K562 (cell line): ENCODE data around the gene TRPM6. TPM values are rescaled to one million over a fixed set of nuclear protein-coding genes. Genes with fewer than 3 reads are reported as not detected.

ENCODE experiments used
- ATAC-seq: fragments of 200-7000 bp; cut with Tn5 transposase; 3 replicates; pipeline ENCODE4 v1.9.1; 2020; ENCODE audit warnings: moderate library complexity
- BruUV-seq: library from RNA; stranded (reverse); fragments of 400-500 nt; replicated peaks from 2 replicates; lab custom pipeline; 2021; lab: Mats Ljungman, UMichigan
- CTCF ChIA-PET: fragments of 300-600 bp; formaldehyde crosslinking; extraction: SDS; loops from one replicate; lab custom pipeline; 2021; ENCODE audit warnings: low intra/inter-chr PET ratio; lab: Yijun Ruan, JAX
- POLR2A ChIA-PET: fragments of 300-600, 350-650 bp; sonication (Branson Sonifier 250); formaldehyde crosslinking; extraction: SDS; loops from one replicate; lab custom pipeline; 2021; ENCODE audit warnings: antibody characterized with exemption, inconsistent platforms; lab: Yijun Ruan, JAX
- DNase-seq, 4 experiments: peaks; one replicate each; pipeline versions ENCODE4 v3.0.0 to v3.0.0-alpha.2; 2011 to 2018; ENCODE audit warnings: low spot score in 3 of 4, mixed read lengths in 3 of 4; ENCODE audit errors: extremely low read depth in 1 of 4
- FAIRE-seq: peaks from 2 replicates; lab custom pipeline; 2011; peaks lifted over from hg19 to GRCh38; lab: Jason Lieb, UNC
- H2AFZ ChIP-seq: 2 replicates; pipeline ENCODE4 v1.6.0; 2011; ENCODE audit warnings: low read depth, low read length, control low read depth, inconsistent platforms
- H3K27ac ChIP-seq: fragments of 200-600 bp; 3 replicates; pipeline ENCODE4 v1.8.0; 2011; ENCODE audit warnings: low read depth, mild to moderate bottlenecking, control low read depth, inconsistent platforms, low read length, moderate library complexity, mixed read lengths; ENCODE audit errors: extremely low read depth
- H3K27me3 ChIP-seq, 2 experiments: fragments of 300-600 bp in 1 of 2; 2 replicates in 1 of 2; 3 replicates in 1 of 2; pipeline versions ENCODE4 v1.6.0 to v1.8.0; 2011; ENCODE audit warnings: inconsistent platforms in 2 of 2, low read length in 2 of 2, mild to moderate bottlenecking in 1 of 2, mixed read lengths in 1 of 2, moderate library complexity in 1 of 2; ENCODE audit not compliant: control insufficient read depth in 2 of 2, insufficient read depth in 2 of 2
- H3K36me3 ChIP-seq: fragments of 300-600 bp; 3 replicates; pipeline ENCODE4 v1.8.0; 2011; ENCODE audit warnings: mild to moderate bottlenecking, low read length, inconsistent platforms; ENCODE audit not compliant: control insufficient read depth, insufficient read depth
- H3K4me1 ChIP-seq, 2 experiments: fragments of 200-600 bp in 1 of 2; replicated peaks in 1 of 2; 2 replicates in 1 of 2; 3 replicates in 1 of 2; pipeline versions ENCODE4 v1.5.1 to v1.8.0; 2011; ENCODE audit warnings: inconsistent platforms in 2 of 2, low read length in 2 of 2, mild to moderate bottlenecking in 1 of 2, mixed read lengths in 1 of 2, moderate library complexity in 1 of 2; ENCODE audit not compliant: control insufficient read depth in 2 of 2, insufficient read depth in 2 of 2
- H3K4me2 ChIP-seq: 2 replicates; pipeline ENCODE4 v1.6.1; 2011; ENCODE audit warnings: low read length, control low read depth, inconsistent platforms, mixed read lengths; ENCODE audit not compliant: insufficient read depth
- H3K4me3 ChIP-seq: fragments of 200-600 bp; sonication (generic), shearing (Covaris generic); 2 replicates; pipeline ENCODE4 v1.5.1; 2016; ENCODE audit warnings: control low read depth, inconsistent platforms
- H3K79me2 ChIP-seq: fragments of 200-600 bp; 3 replicates; pipeline ENCODE4 v1.8.0; 2011; ENCODE audit warnings: low read length, inconsistent platforms; ENCODE audit not compliant: control insufficient read depth, insufficient read depth
- H3K9ac ChIP-seq, 2 experiments: 2 replicates each; pipeline versions ENCODE4 v1.6.0 to v1.6.1; 2011; ENCODE audit warnings: low read depth in 2 of 2, low read length in 2 of 2, control low read depth in 1 of 2, inconsistent platforms in 1 of 2, mild to moderate bottlenecking in 1 of 2, mixed read lengths in 1 of 2; ENCODE audit not compliant: insufficient read depth in 1 of 2
- H3K9me1 ChIP-seq: one replicate; pipeline ENCODE4 v1.6.0; 2011; ENCODE audit warnings: inconsistent platforms, mild to moderate bottlenecking, low read length, moderate library complexity; ENCODE audit not compliant: control insufficient read depth, insufficient read depth
- H3K9me3 ChIP-seq: replicated peaks from 2 replicates; pipeline ENCODE4 v1.5.1; 2011; ENCODE audit warnings: low read depth, low read length, inconsistent platforms; ENCODE audit not compliant: control insufficient read depth, insufficient read depth
- H4K20me1 ChIP-seq: replicated peaks from 2 replicates; pipeline ENCODE4 v1.6.1; 2011; ENCODE audit warnings: low read length, inconsistent platforms, mixed read lengths; ENCODE audit not compliant: control insufficient read depth, insufficient read depth
- FOXA3 ChIP-seq, 2 experiments: fragments of 450-650 bp in 1 of 2; sonication (generic) in 1 of 2; formaldehyde crosslinking; IDR thresholded peaks in 1 of 2; conservative IDR thresholded peaks in 1 of 2; 2 replicates each; pipeline versions ENCODE4 v1.4.0 to v1.8.0; 2020 to 2022; ENCODE audit warnings: mild to moderate bottlenecking in 2 of 2, missing genetic modification reagents in 1 of 2
- PRMT5 ChIP-seq: sonication (generic); formaldehyde crosslinking; IDR thresholded peaks from 2 replicates; pipeline ENCODE4 v1.5.0; 2020; ENCODE audit warnings: missing genetic modification reagents
- RBM25 ChIP-seq: fragments of 200-400 bp; formaldehyde crosslinking; IDR thresholded peaks from 2 replicates; pipeline ENCODE4 v1.6.1; 2018; ENCODE audit warnings: low read length, low read depth, moderate library complexity; ENCODE audit not compliant: severe bottlenecking
- SAP30 ChIP-seq: fragments of 200-600 bp; sonication (generic); IDR thresholded peaks from 2 replicates; pipeline ENCODE4 v1.6.1; 2012; ENCODE audit warnings: borderline replicate concordance, low read depth, mild to moderate bottlenecking, moderate library complexity, low read length, control low read depth, inconsistent platforms; ENCODE audit not compliant: insufficient read depth, poor library complexity, severe bottlenecking
- ZNF174 ChIP-seq: fragments of 250-450 bp; sonication (Bioruptor Pico); IDR thresholded peaks from 2 replicates; pipeline ENCODE4 v1.4.0; 2020; ENCODE audit warnings: mild to moderate bottlenecking
- ZNF444 ChIP-seq: fragments of 250-450 bp; sonication (Bioruptor Pico); IDR thresholded peaks from 2 replicates; pipeline ENCODE4 v1.4.0; 2020; ENCODE audit warnings: mild to moderate bottlenecking, moderate library complexity
- WGBS: fragments of 100-300 bp; shearing (Covaris generic); methylation state at CpG from one replicate; pipeline ENCODE4 v1.1.6; 2016; ENCODE audit warnings: low coverage, mixed read lengths; ENCODE audit not compliant: insufficient coverage; ENCODE audit errors: missing lambda C conversion rate; 5-methylcytosine and 5-hydroxymethylcytosine counted together
- in situ Hi-C: fragments of 300-500 bp; cut with MboI; formaldehyde crosslinking; loops from 4 replicates; pipeline ENCODE4 v1.15.0; 2018; ENCODE audit warnings: inconsistent platforms, mixed read lengths
- intact Hi-C: fragments of 100-400 bp; cut with micrococcal nuclease; formaldehyde crosslinking; loops from 2 replicates; pipeline ENCODE4 v1.14.2; 2022
- polyA plus RNA-seq, 8 experiments: library from polyadenylated mRNA; depleted of rRNA in 4 of 8; stranded (reverse) in 5 of 8; unstranded in 3 of 8; fragments of >200 nt; fragmentation: Nextera tagmentation in 2 of 8; fragmentation: Illumina TruSeq in 1 of 8; extraction: Ambion mirVana in 2 of 8; extraction: Trizol in 1 of 8; gene quantifications; 2 replicates each; pipeline versions ENCODE4 v1.2.1 to v1.2.3, GENCODE V29; 2011 to 2014; ENCODE audit warnings: inconsistent platforms in 1 of 8, missing spikeins in 1 of 8
- total RNA-seq, 7 experiments: library from RNA; depleted of rRNA in 6 of 7; stranded (reverse); fragments of >200 nt in 6 of 7; fragmentation: Illumina TruSeq in 2 of 7; extraction: Trizol in 2 of 7; gene quantifications; 2 replicates each; pipeline versions ENCODE4 v1.2.1 to v1.2.3, GENCODE V29; 2011 to 2021; ENCODE audit warnings: low replicate concordance in 1 of 7
- TF ChIP-seq, protein P1 (sequence below): fragments of 450-650 bp; IDR thresholded peaks from 2 replicates; pipeline ENCODE4 v1.6.1; 2018; ENCODE audit not compliant: partially characterized antibody

The TRPM6 gene
- total and polyA plus RNA-seq, 9 of the 15 experiments (the other 6 are each of a cell fraction or from before 2014, with no cell fraction given), result 0.03 to 0.16 (median 0.09) TPM

DNA sequence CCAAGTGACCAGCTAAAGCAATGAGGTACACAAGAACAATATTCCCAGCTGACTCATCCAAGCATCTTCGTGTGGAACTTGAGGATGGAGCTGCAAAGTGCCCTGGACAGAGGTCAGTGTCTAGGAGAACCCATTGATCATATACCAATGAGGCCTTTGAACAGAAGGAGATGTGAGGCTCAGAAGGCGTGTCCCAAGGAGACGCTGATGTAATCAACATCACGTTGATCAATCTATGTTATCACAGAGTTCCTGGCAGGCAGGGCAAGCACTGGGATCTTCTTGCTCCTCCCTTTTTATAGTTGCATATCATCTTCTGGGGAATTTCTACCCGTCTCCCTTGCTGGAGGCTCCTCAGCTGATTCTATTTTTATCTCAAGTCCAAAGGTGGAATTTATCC is 163.4 kb downstream of the TRPM6 start:
- BruUV-seq, result no TSS peak
- 0% methylated on average over 4 of the region's 5 CpGs for WGBS
- ChIA-PET CTCF (no interaction called here), POLR2A (no interaction called here)
- H3K9me3 ChIP-seq, result no peaks in the 10 kb centered on the region
- no peaks in the 10 kb centered on the region for H4K20me1 ChIP-seq
- H3K4me1 ChIP-seq, result no peaks in the 10 kb centered on the region
- DNase-seq, result no peak
- TF ChIP-seq RBM25 (no peak), PRMT5 (CRISPR knock-in tag) (no peak), SAP30 (no peak), ZNF174 (no peak), FOXA3 (CRISPR knock-in tag; conservative IDR thresholded peaks at IDR 0.05 in 1 of 2, IDR thresholded peaks at IDR 0.05 in 1 of 2) (no peak), ZNF444 (CRISPR knock-in tag) (no peak)
- TF ChIP-seq, protein P1, sequence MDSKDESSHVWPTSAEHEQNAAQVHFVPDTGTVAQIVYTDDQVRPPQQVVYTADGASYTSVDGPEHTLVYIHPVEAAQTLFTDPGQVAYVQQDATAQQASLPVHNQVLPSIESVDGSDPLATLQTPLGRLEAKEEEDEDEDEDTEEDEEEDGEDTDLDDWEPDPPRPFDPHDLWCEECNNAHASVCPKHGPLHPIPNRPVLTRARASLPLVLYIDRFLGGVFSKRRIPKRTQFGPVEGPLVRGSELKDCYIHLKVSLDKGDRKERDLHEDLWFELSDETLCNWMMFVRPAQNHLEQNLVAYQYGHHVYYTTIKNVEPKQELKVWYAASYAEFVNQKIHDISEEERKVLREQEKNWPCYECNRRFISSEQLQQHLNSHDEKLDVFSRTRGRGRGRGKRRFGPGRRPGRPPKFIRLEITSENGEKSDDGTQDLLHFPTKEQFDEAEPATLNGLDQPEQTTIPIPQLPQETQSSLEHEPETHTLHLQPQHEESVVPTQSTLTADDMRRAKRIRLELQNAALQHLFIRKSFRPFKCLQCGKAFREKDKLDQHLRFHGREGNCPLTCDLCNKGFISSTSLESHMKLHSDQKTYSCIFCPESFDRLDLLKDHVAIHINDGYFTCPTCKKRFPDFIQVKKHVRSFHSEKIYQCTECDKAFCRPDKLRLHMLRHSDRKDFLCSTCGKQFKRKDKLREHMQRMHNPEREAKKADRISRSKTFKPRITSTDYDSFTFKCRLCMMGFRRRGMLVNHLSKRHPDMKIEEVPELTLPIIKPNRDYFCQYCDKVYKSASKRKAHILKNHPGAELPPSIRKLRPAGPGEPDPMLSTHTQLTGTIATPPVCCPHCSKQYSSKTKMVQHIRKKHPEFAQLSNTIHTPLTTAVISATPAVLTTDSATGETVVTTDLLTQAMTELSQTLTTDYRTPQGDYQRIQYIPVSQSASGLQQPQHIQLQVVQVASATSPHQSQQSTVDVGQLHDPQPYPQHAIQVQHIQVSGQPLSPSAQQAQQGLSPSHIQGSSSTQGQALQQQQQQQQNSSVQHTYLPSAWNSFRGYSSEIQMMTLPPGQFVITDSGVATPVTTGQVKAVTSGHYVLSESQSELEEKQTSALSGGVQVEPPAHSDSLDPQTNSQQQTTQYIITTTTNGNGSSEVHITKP, result no peak
- no peaks in the 10 kb centered on the region for H3K79me2 ChIP-seq
- no peak overlapping the region for H3K4me3 ChIP-seq
- H3K9ac ChIP-seq, result no peak overlapping the region
- H3K36me3 ChIP-seq, result no peaks in the 10 kb centered on the region
- H3K9me1 ChIP-seq, result no peaks in the 10 kb centered on the region
- ATAC-seq, result no peak
- in situ Hi-C loops (no loop called here), intact Hi-C loops (no loop called here)
- no peak overlapping the region for H3K27ac ChIP-seq
- no peak for FAIRE-seq
- peaks cover 0 to 3% of the 10 kb centered on the region in 2 experiments; a peak in 1 of 5 replicates for H3K27me3 ChIP-seq
- no peak overlapping the region for H2AFZ ChIP-seq
- no peak overlapping the region for H3K4me2 ChIP-seq
